ENCODE data around the gene AUTS2.

DNA sequence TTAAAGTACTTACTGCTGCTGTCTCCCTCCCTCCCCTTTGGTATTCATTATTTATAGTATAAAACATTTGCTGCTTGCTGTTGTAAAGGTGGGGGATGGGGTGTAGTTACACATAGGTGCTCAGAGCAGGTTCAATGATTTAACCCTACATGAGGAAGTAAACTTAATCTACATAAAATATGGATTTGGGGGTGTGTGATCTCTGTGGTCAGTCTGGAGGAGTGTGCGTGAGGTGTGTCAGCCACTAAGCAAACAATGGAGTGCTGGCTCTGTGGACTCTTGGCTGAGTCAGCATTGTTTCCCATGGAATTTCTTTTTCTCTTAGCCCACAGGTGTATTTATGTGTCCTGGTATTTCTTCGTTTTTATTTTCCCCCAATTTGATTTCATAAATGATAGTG, 133.9 kb downstream of the AUTS2 start:
- TF ChIP-seq ZNF830 (tag by site-specific recombination; IDR thresholded peaks at IDR 0.05; ENCODE audit: low read depth): no peak
- TF ChIP-seq CTCF (tag by site-specific recombination; IDR thresholded peaks at IDR 0.05): no peak
- TF ChIP-seq ZNF214 (tag by site-specific recombination; IDR thresholded peaks at IDR 0.05; ENCODE audit: borderline replicate concordance): no peak
- TF ChIP-seq, protein P1, sequence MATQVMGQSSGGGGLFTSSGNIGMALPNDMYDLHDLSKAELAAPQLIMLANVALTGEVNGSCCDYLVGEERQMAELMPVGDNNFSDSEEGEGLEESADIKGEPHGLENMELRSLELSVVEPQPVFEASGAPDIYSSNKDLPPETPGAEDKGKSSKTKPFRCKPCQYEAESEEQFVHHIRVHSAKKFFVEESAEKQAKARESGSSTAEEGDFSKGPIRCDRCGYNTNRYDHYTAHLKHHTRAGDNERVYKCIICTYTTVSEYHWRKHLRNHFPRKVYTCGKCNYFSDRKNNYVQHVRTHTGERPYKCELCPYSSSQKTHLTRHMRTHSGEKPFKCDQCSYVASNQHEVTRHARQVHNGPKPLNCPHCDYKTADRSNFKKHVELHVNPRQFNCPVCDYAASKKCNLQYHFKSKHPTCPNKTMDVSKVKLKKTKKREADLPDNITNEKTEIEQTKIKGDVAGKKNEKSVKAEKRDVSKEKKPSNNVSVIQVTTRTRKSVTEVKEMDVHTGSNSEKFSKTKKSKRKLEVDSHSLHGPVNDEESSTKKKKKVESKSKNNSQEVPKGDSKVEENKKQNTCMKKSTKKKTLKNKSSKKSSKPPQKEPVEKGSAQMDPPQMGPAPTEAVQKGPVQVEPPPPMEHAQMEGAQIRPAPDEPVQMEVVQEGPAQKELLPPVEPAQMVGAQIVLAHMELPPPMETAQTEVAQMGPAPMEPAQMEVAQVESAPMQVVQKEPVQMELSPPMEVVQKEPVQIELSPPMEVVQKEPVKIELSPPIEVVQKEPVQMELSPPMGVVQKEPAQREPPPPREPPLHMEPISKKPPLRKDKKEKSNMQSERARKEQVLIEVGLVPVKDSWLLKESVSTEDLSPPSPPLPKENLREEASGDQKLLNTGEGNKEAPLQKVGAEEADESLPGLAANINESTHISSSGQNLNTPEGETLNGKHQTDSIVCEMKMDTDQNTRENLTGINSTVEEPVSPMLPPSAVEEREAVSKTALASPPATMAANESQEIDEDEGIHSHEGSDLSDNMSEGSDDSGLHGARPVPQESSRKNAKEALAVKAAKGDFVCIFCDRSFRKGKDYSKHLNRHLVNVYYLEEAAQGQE (tag by site-specific recombination; IDR thresholded peaks at IDR 0.05): no peak
- TF ChIP-seq ZNF274 (IDR thresholded peaks at IDR 0.05; ENCODE audit: low read length): no peak
- no peak for TF ChIP-seq ZNF274 (tag by site-specific recombination; IDR thresholded peaks at IDR 0.05; ENCODE audit: borderline replicate concordance)
- TF ChIP-seq ZNF596 (tag by site-specific recombination; IDR thresholded peaks at IDR 0.05): no peak
- TF ChIP-seq OSR2 (tag by site-specific recombination; IDR thresholded peaks at IDR 0.05): no peak
- no peak for TF ChIP-seq ZNF558 (tag by site-specific recombination; IDR thresholded peaks at IDR 0.05)
- TF ChIP-seq TCF7L2 (IDR thresholded peaks at IDR 0.05; ENCODE audit: borderline replicate concordance, low read depth, low read length): no peak
- no peak for TF ChIP-seq ZFP37 (tag by site-specific recombination; IDR thresholded peaks at IDR 0.05)
- no peak for TF ChIP-seq YY1 (tag by site-specific recombination; IDR thresholded peaks at IDR 0.05)
